GM21423 (cell line): ENCODE measurements around the gene DUSP28.
"Not testable (repeated sequence)": the region's sequence is repeated elsewhere in the genome, so short reads cannot be mapped to it uniquely, and the experiment has no call there.

Source experiments
- ATAC-seq: cut with Tn5 transposase; IDR thresholded peaks from one replicate; pipeline ENCODE4 v1.9.1; 2021; ENCODE audit warnings: mild to moderate bottlenecking, moderate library complexity; ENCODE audit not compliant: unreplicated experiment

Gene DUSP28

DNA sequence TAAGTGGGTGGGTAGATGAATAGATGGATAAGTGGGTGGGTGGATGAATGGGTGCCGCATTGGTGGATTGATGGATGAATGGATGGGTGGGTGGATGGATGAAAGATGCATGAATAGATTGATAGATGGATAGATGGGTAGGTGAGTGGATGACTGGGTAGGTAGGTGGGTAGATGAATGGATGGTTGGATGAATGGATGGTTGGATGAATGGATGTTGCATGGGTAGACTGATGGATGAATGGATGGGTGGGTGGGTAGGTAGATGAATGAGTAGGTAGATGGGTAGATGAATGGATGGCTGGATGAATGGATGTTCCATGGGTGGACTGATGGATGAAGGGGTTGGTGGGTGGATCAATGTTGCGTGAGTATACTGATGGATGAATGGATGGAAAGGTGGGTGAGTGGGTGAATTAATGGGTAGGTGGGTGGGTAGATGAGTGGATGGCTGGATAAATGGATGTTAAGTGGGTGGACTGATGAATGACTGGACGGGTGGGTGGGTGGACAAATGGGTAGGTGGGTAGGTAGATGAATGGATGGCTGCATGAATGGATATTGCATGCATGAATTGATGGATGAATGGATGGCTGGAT lies 32.9 kb upstream of the DUSP28 start:
- no peak for ATAC-seq

GRCh38 chr2:240528406-240529040 lies 31.6 kb upstream of the DUSP28 start:
- no peak for ATAC-seq

GRCh38 chr2:240529344-240529999 lies 30.7 kb upstream of the DUSP28 start:
- no peak for ATAC-seq

DNA sequence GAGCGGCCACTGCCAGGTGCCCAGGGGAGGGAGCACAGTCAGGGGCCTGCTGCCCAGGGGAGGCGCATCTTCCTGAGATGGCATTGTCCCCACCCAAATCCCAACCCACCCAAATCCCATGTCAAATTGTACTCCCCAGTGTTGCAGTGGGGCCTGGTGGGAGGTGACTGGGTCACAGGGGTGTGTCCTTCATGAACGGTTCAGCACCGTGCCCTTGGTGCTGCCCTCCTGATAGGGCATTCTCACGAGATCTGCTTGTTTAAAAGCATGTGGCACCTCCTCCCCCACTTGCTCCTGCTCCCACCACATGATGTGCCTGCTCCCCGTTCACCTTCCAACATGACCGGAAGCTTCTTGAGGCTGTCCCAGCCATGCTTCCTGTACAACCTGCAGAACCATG lies 30.0 kb upstream of the DUSP28 start:
- ATAC-seq, result no peak

- ATAC-seq, result no peak
Observed at GRCh38 chr2:240531038-240531437, 29.1 kb upstream of the DUSP28 start.

- no peak for ATAC-seq
Observed at GRCh38 chr2:240532031-240532775, 28.0 kb upstream of the DUSP28 start.

GRCh38 chr2:240538031-240538780 lies 22.0 kb upstream of the DUSP28 start:
- ATAC-seq, result no peak

GRCh38 chr2:240539101-240539500 lies 21.1 kb upstream of the DUSP28 start:
- not testable (repeated sequence) for ATAC-seq

DNA sequence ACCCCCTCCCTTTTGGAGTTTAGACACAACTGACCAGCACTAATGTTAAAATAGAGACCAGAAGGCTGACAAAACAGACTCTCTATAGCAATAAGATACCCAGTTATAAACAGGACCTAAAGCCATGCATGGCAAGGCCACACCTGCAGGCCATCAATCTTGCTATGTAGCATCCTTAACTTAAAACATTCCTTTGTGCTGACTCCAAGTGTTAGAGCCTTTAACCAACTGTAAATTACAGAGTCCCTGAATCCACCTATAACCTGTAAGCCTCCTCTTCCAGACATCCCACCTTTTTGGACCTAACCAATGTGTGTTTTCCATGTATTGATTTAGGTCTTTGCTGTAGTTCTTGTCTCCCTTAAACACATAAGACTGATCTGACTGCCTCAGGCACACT lies 20.3 kb upstream of the DUSP28 start:
- ATAC-seq, result no peak

- ATAC-seq, result no peak
Observed at GRCh38 chr2:240551288-240551687, 8.9 kb upstream of the DUSP28 start.

DNA sequence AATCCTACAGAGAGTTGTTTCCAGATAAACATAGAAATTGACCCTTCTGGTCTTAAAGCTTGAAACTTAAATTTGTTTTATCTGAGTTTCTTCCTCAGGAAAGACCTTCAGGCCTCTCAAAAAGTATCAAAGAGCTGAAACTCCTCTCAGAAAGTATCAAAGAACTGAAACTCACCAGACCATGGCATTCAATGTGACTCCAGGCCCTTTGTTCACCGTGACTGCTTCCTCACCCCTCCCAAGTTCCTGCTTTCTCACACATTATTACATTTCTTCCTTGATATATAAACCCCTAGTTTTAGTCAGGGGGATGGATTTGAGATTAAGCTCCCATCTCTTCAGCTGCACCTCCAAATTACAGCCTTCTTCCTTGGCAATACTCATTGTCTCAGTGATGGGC lies 8.3 kb upstream of the DUSP28 start:
- no peak for ATAC-seq

DNA sequence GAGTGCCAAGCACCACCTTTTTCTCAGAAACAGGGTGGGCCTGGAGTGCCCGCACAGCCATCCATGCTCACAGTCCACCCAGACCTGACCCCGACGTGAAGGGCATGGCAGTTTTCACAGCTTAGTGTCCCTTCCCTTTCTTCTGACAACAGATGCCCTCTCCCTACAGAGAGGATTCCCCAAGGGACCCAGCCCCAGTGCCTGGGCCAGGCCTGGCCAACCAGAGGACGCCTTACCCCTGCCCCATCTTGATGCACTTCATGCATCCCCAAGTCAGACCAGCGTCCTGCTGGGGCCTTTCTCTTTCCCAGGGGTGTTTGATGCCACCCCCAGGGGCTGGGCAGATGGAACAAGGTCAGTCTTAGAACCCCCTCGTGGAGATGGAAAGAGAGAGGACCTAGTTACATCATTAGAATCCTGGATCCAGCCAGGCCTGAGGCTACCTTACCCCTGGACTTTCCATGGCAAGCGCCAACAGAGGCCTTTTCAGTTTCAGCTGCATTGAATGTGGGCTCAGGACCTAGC lies 6.1 kb upstream of the DUSP28 start:
- ATAC-seq, result no peak

DNA sequence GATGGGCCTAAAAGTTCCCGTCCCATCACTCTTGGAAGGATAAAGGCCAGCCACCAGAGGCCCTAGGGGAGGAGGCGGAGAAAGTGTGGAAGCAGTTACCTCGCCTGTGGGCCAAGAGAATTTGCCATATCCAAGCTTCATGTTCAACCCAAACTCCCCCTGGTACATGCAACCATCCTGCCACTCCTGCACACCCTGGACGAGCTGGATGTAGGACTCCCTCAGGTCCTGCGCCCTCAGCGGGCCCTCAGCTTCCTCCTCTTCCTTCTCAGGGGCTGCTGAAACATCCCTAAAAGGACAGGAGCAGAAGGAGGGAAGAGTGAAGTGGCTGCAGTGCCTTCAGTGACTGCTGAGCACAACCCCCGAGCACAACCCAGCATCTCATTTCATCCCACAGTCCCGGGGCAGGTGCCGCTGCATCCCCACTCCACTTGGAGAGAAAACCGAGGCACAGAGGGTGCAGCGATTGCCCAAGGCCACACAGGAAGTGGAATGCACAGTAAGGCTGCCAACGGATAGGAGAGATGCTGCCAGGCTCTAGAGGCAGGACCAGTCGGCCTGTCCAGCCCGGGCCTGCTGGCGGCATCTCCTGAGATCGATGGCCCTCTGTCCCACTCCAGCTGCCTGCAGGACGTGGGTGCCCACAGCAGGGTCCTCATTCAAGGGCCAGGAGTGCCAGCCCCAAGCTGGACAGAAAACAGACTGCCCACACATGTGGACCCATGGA lies 5.2 kb upstream of the DUSP28 start:
- no peak for ATAC-seq

DNA sequence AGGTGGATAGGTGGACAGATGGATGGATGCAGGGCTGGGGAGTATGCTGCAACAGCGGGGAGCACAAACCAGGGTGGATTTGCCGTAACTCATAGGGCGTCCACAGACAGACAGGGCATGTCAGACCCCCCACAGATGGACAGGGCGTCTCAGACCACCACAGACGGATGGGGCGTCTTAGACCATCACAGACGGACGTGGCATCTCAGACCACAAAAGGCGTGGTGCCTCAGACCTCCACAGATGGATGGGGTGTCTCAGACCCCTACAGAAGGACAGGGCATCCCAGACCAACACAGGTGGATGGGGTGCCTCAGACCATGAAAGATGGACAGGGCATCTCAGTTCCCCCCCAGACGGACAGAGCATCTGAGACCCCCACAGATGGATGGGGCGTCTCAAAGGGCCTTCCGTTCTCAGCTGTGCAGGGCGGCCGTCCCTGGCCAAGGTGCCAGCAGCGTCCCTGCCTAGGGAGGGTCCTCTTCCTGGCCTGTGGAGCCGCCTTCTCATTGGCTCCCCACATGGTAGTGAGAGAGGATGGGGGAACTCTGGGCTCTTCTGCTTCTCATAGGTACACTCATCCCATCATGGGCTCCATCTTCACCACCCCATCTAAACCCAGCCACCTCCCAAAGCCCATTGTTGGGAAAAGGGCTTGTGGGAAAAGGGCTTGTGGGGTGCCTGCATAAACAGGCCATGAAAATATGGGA lies 4.5 kb upstream of the DUSP28 start:
- no peak for ATAC-seq

DNA sequence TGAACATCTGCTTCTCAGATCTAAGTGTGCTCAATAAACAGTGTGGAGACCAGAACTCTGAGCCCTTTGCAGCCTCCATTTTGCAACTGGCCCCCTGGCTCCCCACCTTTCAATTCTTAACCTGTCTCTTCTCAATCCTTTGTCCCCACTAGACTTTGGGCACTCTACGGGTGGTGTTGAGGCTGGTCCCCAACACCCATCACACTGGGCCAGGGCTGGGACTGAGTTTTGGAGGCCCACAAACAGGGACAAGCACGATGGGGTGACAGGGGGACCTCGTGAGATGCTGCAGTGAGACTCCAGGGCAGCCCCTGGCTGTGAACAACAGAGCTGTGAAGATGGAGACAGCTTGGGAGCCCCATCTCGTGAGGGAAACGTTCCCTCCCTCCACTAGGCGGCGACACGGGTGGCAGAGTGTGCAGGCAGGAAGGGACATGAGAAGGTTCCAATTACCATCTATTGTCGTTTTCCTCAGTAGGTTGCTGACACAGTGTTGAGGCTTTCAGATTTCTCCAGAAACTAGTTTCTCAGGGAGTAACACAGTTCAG lies 3.5 kb upstream of the DUSP28 start:
- no peak for ATAC-seq

GRCh38 chr2:240557101-240557751 lies 2.9 kb upstream of the DUSP28 start:
- ATAC-seq, result no peak

GRCh38 chr2:240557808-240558207 lies 2.3 kb upstream of the DUSP28 start, which contains the start of gene ANKMY1:
Gene ANKMY1, minus strand, starts transcription at chr2:240557988. Its CDS starts 653 bp downstream, at chr2:240557335.
- no peak for ATAC-seq

DNA sequence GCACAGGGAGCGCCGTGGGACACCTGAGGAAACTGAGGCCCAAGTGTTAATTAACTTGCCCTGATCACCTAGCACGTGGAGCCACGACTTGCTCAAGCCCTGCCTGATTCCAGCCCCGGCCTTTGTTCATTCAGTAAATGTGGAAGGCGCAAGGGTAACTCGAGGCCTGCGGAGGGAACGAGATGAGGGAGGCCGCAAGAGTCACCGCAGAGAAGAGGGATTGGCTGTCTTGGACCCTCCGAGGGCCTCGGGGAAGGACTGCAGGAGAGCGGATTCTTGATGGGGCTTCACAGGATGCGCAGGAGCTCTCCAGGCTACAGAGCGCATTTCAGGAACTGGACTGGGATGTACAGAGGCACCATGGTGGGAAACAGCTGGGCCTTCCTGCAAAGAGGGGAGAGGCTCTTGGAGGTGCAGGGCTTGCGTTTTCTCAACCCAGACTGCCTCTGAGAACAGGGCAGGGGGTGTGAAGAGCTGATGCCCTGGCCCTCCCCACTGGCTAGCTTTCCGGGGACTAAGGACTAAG lies 1.9 kb upstream of the DUSP28 start:
- no peak for ATAC-seq
